ENCODE measurements around the gene KRTAP5-1.

Gene KRTAP5-1

GRCh38 chr11:1559111-1559951, 25.8 kb downstream of the KRTAP5-1 start:
- no peak for TF ChIP-seq CTCF (IDR thresholded peaks at IDR 0.05; ENCODE audit: low read depth, low read length, missing control alignments)
- in situ Hi-C loops (cut with HindIII; ENCODE audit: low sequenced_read_pairs): no loop called here
- no peak overlapping the region for H3K4me3 ChIP-seq (ENCODE audit: low read depth, low read length)
- DNase-seq (ENCODE audit: low read depth): no peak

- no peak for DNase-seq (ENCODE audit: low read depth)
- in situ Hi-C loops (cut with HindIII; ENCODE audit: low sequenced_read_pairs): no loop called here
- no peak for TF ChIP-seq CTCF (IDR thresholded peaks at IDR 0.05; ENCODE audit: low read depth, low read length, missing control alignments)
- H3K4me3 ChIP-seq (ENCODE audit: low read depth, low read length): no peak overlapping the region
Measured at GRCh38 chr11:1558775-1559110, 26.3 kb downstream of the KRTAP5-1 start.

- peak; percentile 35 for DNase-seq (ENCODE audit: low read depth)
- no peak for TF ChIP-seq CTCF (IDR thresholded peaks at IDR 0.05; ENCODE audit: low read depth, low read length, missing control alignments)
- in situ Hi-C loops (cut with HindIII; ENCODE audit: low sequenced_read_pairs): no loop called here
- no peak overlapping the region for H3K4me3 ChIP-seq (ENCODE audit: low read depth, low read length)
Measured at GRCh38 chr11:1557904-1558774, 26.9 kb downstream of the KRTAP5-1 start.

- no peak for TF ChIP-seq CTCF (IDR thresholded peaks at IDR 0.05; ENCODE audit: low read depth, low read length, missing control alignments)
- no peak overlapping the region for H3K4me3 ChIP-seq (ENCODE audit: low read depth, low read length)
- in situ Hi-C loops (cut with HindIII; ENCODE audit: low sequenced_read_pairs): no loop called here
- DNase-seq (ENCODE audit: low read depth): no peak
Measured at GRCh38 chr11:1557051-1557884, 27.8 kb downstream of the KRTAP5-1 start.

- H3K4me3 ChIP-seq (ENCODE audit: low read depth, low read length): no peak overlapping the region
- no peak for DNase-seq (ENCODE audit: low read depth)
- in situ Hi-C loops (cut with HindIII; ENCODE audit: low sequenced_read_pairs): no loop called here
- no peak for TF ChIP-seq CTCF (IDR thresholded peaks at IDR 0.05; ENCODE audit: low read depth, low read length, missing control alignments)
Measured at GRCh38 chr11:1556278-1556902, 28.7 kb downstream of the KRTAP5-1 start.
